Stimulated activated CD8-positive, alpha-beta memory T cell treated with anti-CD3 and anti-CD28 coated beads, Interleukin-4, amount 100 ng/mL, for 4 hours (primary cell): ENCODE measurements around the gene TMEM130.

Experiments
- DNase-seq, 2 donors: peaks; one replicate each; pipeline ENCODE4 v3.0.0-alpha.2; 2020; ENCODE audit warnings: low read depth in 2 of 2, low spot score in 1 of 2

Gene TMEM130

DNA sequence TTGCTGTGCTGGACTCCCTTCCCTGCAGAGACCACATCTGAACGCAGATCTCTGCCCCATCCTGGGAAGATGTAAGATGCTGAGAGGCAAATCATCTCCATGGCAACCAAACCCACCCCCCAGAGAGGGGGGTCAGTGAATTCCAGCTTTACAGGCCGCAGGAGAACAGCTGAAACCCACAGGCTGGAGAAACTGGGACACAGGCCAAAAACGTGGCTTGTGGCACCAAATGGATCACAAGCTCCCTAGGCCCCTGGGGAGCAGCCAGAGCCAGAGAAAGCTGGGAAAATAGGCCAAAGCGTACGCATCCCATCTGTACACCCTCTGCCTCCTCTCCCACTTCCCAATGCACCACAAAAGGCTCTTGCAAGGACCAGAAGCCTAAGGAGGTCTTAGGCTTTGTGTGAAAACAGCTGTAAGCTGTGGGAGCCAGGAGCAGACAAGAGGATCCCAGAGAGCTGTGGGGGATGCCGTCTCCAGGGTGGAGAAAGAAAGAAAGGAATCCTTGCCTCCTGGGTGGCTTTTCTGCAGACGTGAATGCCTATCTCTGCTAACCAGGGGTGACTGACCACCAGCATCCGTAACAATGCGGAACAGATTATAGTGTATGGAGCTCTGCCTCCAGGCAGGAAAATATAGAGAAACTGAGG, 59.5 kb downstream of the TMEM130 start:
- no peak for DNase-seq

DNA sequence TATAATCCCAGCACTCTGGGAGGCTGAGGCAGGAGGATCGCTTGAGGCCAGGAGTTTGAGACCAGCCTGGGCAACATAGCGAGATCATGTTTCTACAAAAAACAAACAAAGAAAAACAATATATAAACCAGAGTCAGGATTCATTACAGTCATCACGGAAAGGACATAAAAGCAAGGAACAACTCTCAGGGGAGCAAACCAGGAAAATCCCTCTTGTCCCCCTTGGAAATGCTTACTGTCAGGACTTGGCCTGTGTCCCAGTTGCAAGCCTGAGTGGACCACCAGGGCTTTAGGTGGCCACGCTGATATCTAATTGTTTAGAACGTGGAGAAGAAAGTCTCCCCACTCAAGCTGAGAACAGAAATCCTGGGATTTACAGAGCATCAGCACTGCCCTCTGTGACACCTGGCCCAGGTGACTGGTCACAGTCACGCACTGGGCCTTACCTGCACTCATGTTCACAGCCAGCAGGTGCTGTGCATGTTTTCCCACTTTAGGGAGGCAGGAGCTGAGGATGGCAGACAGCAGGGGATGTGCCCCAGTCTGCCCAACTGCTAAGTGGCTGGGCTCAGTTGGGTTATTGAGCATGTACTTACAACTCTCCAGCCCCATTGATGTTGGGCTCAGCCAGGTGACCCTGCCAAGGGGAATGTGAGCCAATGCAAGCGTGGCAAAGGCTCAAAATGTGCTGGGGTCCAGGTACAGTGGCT, 60.9 kb downstream of the TMEM130 start:
- no peak for DNase-seq

GRCh38 chr7:98807068-98808048, 62.5 kb downstream of the TMEM130 start:
- no peak for DNase-seq

DNA sequence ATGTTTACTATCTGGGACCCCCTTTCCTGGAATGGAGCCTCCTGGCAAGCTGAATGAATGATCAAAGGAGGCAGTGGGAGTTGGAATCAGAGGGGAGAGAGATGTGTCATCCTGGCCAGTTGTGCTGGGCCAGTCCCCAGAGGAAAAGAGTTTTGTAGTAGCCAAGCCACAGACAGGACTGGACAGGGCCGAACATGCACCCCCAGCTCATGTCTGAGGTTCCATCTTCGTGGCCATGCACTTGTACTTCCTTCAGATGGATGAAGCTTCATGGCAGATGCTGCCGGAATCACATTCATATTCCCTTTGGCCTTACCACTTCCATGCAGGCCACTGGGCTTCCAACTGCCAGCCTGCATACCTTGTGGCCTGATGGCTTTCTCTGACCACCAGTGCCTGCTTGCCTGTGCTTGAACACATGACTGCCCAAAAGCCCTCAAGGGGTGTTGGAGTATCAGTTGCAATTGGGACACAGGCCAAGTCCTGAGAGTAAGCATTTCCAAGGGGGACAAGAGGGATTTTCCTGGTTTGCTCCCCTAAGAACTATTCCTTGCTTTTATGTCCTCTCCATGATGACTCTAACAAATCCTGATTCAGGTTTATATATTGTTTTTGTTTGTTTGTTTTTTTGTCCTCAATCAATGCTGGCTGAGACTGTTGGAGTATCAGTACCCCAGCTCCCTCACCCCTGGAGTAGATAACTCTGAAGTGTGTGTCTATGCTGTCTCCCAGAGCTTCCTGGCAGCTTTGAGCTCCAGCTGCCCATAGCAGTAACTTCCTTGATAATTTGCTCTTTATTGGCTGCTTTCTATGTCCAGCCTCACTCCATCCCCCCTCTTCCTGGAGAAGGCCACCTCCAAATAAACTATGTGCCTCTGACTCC, 63.6 kb downstream of the TMEM130 start:
- no peak for DNase-seq

GRCh38 chr7:98802781-98803110, 67.1 kb downstream of the TMEM130 start:
- no peak for DNase-seq

- DNase-seq = no peak
Measured at GRCh38 chr7:98802088-98802780, 67.6 kb downstream of the TMEM130 start.

DNA sequence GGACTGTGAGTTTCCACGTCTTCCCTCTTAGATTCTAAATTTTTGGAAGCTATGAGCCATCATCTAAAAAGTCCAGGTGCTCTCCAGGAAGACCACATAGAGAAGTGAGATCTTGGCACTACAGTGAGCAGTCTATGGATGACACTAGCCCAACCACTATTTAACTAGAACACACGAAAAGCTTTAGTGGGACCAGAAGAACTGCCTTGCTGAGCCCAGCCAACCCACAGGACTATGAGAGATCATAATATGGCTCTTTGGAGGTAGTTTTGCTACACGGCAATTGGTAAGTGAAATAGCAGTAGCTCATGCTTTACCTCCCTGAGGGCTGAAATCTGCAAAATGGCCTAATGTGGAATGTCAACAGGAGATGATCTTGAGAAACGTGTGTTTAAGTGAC, 68.8 kb downstream of the TMEM130 start:
- DNase-seq = no peak

- DNase-seq = no peak
Measured at GRCh38 chr7:98797150-98797549, 72.7 kb downstream of the TMEM130 start.
